Erythroblast (primary cell): ENCODE results near the gene VANGL1.

Source experiments
- GATA1 ChIP-seq: IDR thresholded peaks from 2 replicates; pipeline ENCODE4 v1.6.1; 2011; ENCODE audit warnings: low read depth, mild to moderate bottlenecking, control low read depth, low read length, moderate library complexity
- POLR2A ChIP-seq: IDR thresholded peaks from 2 replicates; pipeline ENCODE4 v1.6.1; 2011; ENCODE audit warnings: mild to moderate bottlenecking, low read length

DNA sequence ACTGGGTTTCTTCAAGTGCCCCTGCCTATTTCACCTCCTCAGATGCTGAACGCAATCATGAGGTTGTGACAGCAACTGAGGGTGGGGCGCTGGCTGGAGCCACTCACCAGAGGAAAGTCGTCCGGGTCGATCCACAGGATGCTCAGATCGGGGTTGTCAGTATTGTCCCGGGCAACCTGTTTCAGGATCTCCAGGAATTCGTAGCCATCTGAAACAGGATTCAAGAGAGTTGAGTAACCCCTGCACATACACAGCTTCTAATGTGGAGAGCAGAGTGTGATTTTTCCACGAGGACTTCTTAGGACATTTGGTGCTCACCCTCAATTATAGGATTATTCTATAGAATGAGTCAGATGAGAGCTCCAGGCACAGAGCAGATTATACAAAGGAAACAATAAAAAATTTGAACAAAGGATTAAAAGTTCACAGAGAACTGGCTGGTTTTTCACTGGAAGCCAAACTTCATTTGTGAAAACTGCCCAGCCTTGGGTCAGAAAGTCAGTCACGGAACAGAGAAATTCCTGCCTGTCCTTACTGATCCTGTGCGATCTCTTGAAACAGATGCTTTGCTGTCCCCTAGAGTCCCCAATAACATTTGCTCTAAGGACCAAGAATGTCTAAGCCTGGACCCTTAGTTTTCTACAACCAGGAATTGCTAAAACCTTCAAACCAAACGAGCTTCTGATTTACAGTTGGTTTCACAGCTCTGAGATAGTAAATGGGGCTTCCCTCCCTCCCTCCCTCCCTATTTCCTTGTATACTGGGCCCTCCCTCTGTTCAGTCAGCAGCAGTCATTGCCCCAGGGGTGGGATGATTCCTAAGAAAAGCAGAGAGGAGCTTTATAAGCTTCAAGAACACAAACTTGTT, 63.5 kb downstream of the VANGL1 start:
- TF ChIP-seq POLR2A (no peak), GATA1 (no peak)
